Measurements from ENCODE around the gene CPED1.

- TF ChIP-seq EED (IDR thresholded peaks at IDR 0.05; ENCODE audit: low read depth) (no peak), FOS (IDR thresholded peaks at IDR 0.05; ENCODE audit: borderline replicate concordance, extremely low read depth, insufficient read length) (no peak), ZNF384 (IDR thresholded peaks at IDR 0.05; ENCODE audit: borderline replicate concordance, low read depth, low read length) (no peak), EZH2 (IDR thresholded peaks at IDR 0.05; ENCODE audit: borderline replicate concordance, control insufficient read depth, low read depth, low read length) (no peak), WRNIP1 (IDR thresholded peaks at IDR 0.05; ENCODE audit: borderline replicate concordance, low read depth, low read length) (no peak), TARDBP (IDR thresholded peaks at IDR 0.05; ENCODE audit: borderline replicate concordance) (no peak), TBL1XR1 (IDR thresholded peaks at IDR 0.05; ENCODE audit: low read depth, low read length) (no peak), ZZZ3 (IDR thresholded peaks at IDR 0.05; ENCODE audit: control insufficient read depth, insufficient read length, low read depth) (no peak), TAF1 (IDR thresholded peaks at IDR 0.05; ENCODE audit: borderline replicate concordance, low read depth, low read length) (no peak), SPI1 (IDR thresholded peaks at IDR 0.05; ENCODE audit: borderline replicate concordance, insufficient read depth, low read depth, low read length) (no peak), REST (IDR thresholded peaks at IDR 0.05; ENCODE audit: low read depth, low read length) (no peak), BCL11A (IDR thresholded peaks at IDR 0.05; ENCODE audit: low read depth, low read length) (no peak)
- TF ChIP-seq, protein P1, sequence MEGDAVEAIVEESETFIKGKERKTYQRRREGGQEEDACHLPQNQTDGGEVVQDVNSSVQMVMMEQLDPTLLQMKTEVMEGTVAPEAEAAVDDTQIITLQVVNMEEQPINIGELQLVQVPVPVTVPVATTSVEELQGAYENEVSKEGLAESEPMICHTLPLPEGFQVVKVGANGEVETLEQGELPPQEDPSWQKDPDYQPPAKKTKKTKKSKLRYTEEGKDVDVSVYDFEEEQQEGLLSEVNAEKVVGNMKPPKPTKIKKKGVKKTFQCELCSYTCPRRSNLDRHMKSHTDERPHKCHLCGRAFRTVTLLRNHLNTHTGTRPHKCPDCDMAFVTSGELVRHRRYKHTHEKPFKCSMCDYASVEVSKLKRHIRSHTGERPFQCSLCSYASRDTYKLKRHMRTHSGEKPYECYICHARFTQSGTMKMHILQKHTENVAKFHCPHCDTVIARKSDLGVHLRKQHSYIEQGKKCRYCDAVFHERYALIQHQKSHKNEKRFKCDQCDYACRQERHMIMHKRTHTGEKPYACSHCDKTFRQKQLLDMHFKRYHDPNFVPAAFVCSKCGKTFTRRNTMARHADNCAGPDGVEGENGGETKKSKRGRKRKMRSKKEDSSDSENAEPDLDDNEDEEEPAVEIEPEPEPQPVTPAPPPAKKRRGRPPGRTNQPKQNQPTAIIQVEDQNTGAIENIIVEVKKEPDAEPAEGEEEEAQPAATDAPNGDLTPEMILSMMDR (IDR thresholded peaks at IDR 0.05 in 2 of 3, conservative IDR thresholded peaks at IDR 0.05 in 1 of 3; ENCODE audit: control insufficient read depth in 2 of 3, extremely low read depth in 1 of 3, insufficient read depth in 1 of 3, low read depth in 3 of 3, low read length in 3 of 3): no peak
- TF ChIP-seq, protein P2, sequence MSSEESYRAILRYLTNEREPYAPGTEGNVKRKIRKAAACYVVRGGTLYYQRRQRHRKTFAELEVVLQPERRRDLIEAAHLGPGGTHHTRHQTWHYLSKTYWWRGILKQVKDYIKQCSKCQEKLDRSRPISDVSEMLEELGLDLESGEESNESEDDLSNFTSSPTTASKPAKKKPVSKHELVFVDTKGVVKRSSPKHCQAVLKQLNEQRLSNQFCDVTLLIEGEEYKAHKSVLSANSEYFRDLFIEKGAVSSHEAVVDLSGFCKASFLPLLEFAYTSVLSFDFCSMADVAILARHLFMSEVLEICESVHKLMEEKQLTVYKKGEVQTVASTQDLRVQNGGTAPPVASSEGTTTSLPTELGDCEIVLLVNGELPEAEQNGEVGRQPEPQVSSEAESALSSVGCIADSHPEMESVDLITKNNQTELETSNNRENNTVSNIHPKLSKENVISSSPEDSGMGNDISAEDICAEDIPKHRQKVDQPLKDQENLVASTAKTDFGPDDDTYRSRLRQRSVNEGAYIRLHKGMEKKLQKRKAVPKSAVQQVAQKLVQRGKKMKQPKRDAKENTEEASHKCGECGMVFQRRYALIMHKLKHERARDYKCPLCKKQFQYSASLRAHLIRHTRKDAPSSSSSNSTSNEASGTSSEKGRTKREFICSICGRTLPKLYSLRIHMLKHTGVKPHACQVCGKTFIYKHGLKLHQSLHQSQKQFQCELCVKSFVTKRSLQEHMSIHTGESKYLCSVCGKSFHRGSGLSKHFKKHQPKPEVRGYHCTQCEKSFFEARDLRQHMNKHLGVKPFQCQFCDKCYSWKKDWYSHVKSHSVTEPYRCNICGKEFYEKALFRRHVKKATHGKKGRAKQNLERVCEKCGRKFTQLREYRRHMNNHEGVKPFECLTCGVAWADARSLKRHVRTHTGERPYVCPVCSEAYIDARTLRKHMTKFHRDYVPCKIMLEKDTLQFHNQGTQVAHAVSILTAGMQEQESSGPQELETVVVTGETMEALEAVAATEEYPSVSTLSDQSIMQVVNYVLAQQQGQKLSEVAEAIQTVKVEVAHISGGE (CRISPR knock-in tag; IDR thresholded peaks at IDR 0.05): no peak
Observed at GRCh38 chr7:121101621-121102020, 113.1 kb downstream of the CPED1 start.
